ENCODE data around the gene XPNPEP1. TPM values are rescaled to one million over a fixed set of nuclear protein-coding genes. Genes with fewer than 3 reads are reported as not detected.

The XPNPEP1 gene
- total and polyA plus RNA-seq, 12 donors, result 17.8 to 103 (median 58.4) TPM

DNA sequence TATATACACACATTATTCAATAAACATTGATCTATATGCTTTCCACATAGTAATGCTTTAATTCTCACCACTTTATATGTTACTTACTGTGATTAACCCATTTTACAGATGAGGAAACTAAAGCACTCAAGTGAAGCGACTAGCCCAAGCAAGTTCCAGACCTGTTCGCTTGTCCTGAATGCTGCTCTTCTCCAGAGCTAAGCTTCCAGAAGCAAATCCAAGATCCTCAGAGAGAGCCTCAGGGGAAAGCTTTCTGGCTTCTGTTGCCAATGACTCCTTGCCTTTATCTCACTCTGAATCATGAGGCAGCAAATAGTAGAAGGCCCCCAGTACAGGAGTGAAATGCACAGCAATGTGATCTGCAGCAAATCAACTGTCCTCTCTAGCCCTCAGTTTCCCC is 32.2 kb downstream of the XPNPEP1 start:
- H3K36me3 ChIP-seq (replicated peaks in 1 of 2), result peaks cover 0 to 18% of the 10 kb centered on the region in 2 donors
- no peak overlapping the region for H3K4me3 ChIP-seq
- intact Hi-C loops (cut with DNase I), result no loop called here
- H3K27me3 ChIP-seq, result no peaks in the 10 kb centered on the region
- H3K4me1 ChIP-seq (replicated peaks in 1 of 2), result peaks cover 31 to 46% of the 10 kb centered on the region in 2 donors
- no peak for DNase-seq
- WGBS, 4 donors, result 83 to 100% (median 97%) methylated on average over 2 of the region's 2 CpGs
- no peak for TF ChIP-seq POLR2A (IDR thresholded peaks at IDR 0.05)
- H3K27ac ChIP-seq, result no peak overlapping the region
- H3K9me3 ChIP-seq (replicated peaks in 1 of 3), result no peaks in the 10 kb centered on the region

DNA sequence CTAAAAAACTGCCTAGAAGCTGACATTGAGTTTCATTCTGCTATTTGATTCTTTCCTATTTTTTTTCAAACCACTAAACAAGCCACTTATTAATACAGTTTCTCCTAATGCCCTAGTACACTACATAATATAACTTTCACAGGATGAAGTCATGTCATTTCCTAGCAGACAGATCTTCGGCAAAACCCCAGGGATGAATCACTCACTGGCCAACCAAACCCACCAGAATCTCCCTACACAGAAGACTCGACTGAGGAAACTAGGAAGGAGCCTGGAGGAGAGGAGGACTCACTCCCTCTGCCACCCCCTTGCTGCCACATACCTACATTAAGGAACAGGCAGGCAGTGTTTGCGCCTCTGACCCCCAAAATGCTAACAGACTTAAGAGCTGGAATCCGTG is 33.4 kb downstream of the XPNPEP1 start:
- no peaks in the 10 kb centered on the region for H3K27me3 ChIP-seq
- H3K27ac ChIP-seq, result no peak overlapping the region
- no peak overlapping the region for H3K4me3 ChIP-seq
- H3K36me3 ChIP-seq (replicated peaks in 1 of 2), result peaks cover 0 to 24% of the 10 kb centered on the region in 2 donors
- no peaks in the 10 kb centered on the region for H3K9me3 ChIP-seq (replicated peaks in 1 of 3)
- TF ChIP-seq, protein P1, sequence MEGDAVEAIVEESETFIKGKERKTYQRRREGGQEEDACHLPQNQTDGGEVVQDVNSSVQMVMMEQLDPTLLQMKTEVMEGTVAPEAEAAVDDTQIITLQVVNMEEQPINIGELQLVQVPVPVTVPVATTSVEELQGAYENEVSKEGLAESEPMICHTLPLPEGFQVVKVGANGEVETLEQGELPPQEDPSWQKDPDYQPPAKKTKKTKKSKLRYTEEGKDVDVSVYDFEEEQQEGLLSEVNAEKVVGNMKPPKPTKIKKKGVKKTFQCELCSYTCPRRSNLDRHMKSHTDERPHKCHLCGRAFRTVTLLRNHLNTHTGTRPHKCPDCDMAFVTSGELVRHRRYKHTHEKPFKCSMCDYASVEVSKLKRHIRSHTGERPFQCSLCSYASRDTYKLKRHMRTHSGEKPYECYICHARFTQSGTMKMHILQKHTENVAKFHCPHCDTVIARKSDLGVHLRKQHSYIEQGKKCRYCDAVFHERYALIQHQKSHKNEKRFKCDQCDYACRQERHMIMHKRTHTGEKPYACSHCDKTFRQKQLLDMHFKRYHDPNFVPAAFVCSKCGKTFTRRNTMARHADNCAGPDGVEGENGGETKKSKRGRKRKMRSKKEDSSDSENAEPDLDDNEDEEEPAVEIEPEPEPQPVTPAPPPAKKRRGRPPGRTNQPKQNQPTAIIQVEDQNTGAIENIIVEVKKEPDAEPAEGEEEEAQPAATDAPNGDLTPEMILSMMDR (IDR thresholded peaks at IDR 0.05), result no peak
- no peak for TF ChIP-seq POLR2A (IDR thresholded peaks at IDR 0.05)
- 63 to 70% (median 64%) methylated on average over 4 of the region's 4 CpGs for WGBS, 4 donors
- no peak for DNase-seq
- peaks cover 26 to 33% of the 10 kb centered on the region in 2 donors for H3K4me1 ChIP-seq (replicated peaks in 1 of 2)
- intact Hi-C loops (cut with DNase I), result loop anchor here (5.0 to 10.0 kb wide), 4 partner anchors 82 to 395 kb away; partner anchors contain the start of gene ADD3 (in 2 of the 2)

DNA sequence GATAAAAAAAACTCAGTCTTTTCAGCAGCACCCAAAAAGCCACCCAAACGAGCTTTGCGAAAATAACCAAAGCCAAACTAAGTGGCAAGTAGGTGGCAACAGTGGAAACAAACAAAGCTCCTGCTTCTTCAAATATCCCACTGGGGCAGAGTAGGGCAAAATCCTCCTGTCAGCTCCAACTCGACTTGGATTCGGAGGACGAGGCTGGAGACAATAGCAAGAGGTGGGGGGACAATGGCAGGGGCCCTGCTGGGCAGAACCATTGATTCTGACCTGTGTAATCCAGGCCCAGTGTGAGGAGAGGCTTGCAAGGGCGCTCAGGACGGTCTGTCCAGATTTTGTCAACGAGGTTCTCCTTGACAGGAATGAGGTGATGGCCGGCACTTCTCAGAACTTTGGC is 35.5 kb downstream of the XPNPEP1 start:
- whole genome bisulfite sequencing, 4 donors, result 88 to 94% (median 91%) methylated on average over 9 of the region's 9 CpGs
- Histone ChIP-seq H3K27me3 (no peaks in the 10 kb centered on the region), H3K9me3 (replicated peaks in 1 of 3) (no peaks in the 10 kb centered on the region), H3K36me3 (replicated peaks in 1 of 2) (peaks cover 0 to 24% of the 10 kb centered on the region in 2 donors), H3K27ac (no peak overlapping the region), H3K4me1 (replicated peaks in 1 of 2) (peaks cover 13 to 19% of the 10 kb centered on the region in 2 donors), H3K4me3 (no peak overlapping the region)
- DNase-seq, result no peak
- TF ChIP-seq, protein P1 (IDR thresholded peaks at IDR 0.05), result no peak
- TF ChIP-seq POLR2A (IDR thresholded peaks at IDR 0.05), result no peak
- intact Hi-C loops (cut with DNase I), result loop anchor here (5.0 to 10.0 kb wide), 4 partner anchors 85 to 397 kb away; partner anchors contain the start of gene ADD3 (in 2 of the 2)

DNA sequence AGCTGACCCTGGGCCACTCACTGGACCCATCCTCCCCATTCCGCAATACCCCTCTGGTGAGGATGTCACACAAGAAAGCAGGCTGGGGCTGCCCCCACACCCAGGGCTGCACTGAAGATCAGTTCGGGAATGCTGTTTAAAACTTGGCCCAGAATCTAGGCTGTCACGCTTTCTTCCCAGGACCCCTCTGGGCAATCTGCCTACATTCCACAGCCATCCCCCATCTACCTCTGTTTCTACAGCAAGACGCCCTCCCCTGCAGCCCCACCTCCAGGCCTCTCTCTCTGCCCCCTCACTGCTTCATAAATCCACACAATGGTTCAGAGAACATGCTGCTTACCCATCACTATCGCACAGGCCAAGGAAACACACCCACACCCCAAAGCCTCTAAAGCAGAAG is 36.1 kb downstream of the XPNPEP1 start:
- no peaks in the 10 kb centered on the region for H3K9me3 ChIP-seq (replicated peaks in 1 of 3)
- H3K27ac ChIP-seq, result no peak overlapping the region
- DNase-seq, result no peak
- no peak for TF ChIP-seq POLR2A (IDR thresholded peaks at IDR 0.05)
- TF ChIP-seq, protein P1 (IDR thresholded peaks at IDR 0.05), result no peak
- H3K27me3 ChIP-seq, result no peaks in the 10 kb centered on the region
- peaks cover 0 to 24% of the 10 kb centered on the region in 2 donors for H3K36me3 ChIP-seq (replicated peaks in 1 of 2)
- H3K4me3 ChIP-seq, result no peak overlapping the region
- 73 to 91% (median 89%) methylated on average over 4 to 5 of the region's 5 CpGs for WGBS, 4 donors
- intact Hi-C loops (cut with DNase I), result loop anchor here (5.0 to 10.0 kb wide), 4 partner anchors 85 to 398 kb away; partner anchors contain the start of gene ADD3 (in 2 of the 2)
- H3K4me1 ChIP-seq (replicated peaks in 1 of 2), result peaks cover 8 to 14% of the 10 kb centered on the region in 2 donors

GRCh38 chr10:109886781-109887140 is 36.5 kb downstream of the XPNPEP1 start:
- Histone ChIP-seq H3K4me3 (no peak overlapping the region), H3K4me1 (replicated peaks in 1 of 2) (peaks cover 5 to 9% of the 10 kb centered on the region in 2 donors), H3K27ac (no peak overlapping the region), H3K9me3 (replicated peaks in 1 of 3) (no peaks in the 10 kb centered on the region), H3K36me3 (replicated peaks in 1 of 2) (peaks cover 0 to 26% of the 10 kb centered on the region in 2 donors), H3K27me3 (no peaks in the 10 kb centered on the region)
- DNase-seq, result no peak
- TF ChIP-seq, protein P1 (IDR thresholded peaks at IDR 0.05), result no peak
- TF ChIP-seq POLR2A (IDR thresholded peaks at IDR 0.05), result no peak
- intact Hi-C loops (cut with DNase I), result loop anchor here (5.0 to 10.0 kb wide), 4 partner anchors 86 to 398 kb away; partner anchors contain the start of gene ADD3 (in 2 of the 2)
- WGBS, 4 donors, result 0 to 81% (median 67%) methylated on average over 1 to 2 of the region's 2 CpGs

All from adrenal gland (tissue), 12 donors.